Motor neuron (in vitro differentiated cells): ENCODE results near the gene ADARB1. TPM values are rescaled to one million over a fixed set of nuclear protein-coding genes. Genes with fewer than 3 reads are reported as not detected.
"Not testable (repeated sequence)": the region's sequence is repeated elsewhere in the genome, so short reads cannot be mapped to it uniquely, and the experiment has no call there.

Source experiments
- ATAC-seq, 8 experiments: fragments of 200-7000 bp; cut with Tn5 transposase; replicated peaks in 6 of 8; 2 replicates each; pipeline ENCODE4 v1.8.0; 2021; ENCODE audit warnings: mild to moderate bottlenecking in 8 of 8, moderate library complexity in 8 of 8
- H3K27ac ChIP-seq, 2 donors: fragments of 250-450 bp; sonication (Bioruptor Pico); 2 replicates each; pipeline ENCODE4 v1.9.0; 2021; ENCODE audit warnings: antibody characterized with exemption in 2 of 2, mild to moderate bottlenecking in 2 of 2, moderate library complexity in 1 of 2
- H3K4me1 ChIP-seq, 2 donors: fragments of 250-450 bp; sonication (Bioruptor Pico); replicated peaks in 1 of 2; 2 replicates each; pipeline ENCODE4 v1.6.1; 2021; ENCODE audit warnings: antibody characterized with exemption in 2 of 2, mild to moderate bottlenecking in 2 of 2, moderate library complexity in 1 of 2
- H3K4me3 ChIP-seq, 5 donors: fragments of 250-450 bp; sonication (Bioruptor Pico); 2 replicates each; pipeline ENCODE4 v1.9.0; 2021; ENCODE audit warnings: antibody characterized with exemption in 5 of 5, mild to moderate bottlenecking in 5 of 5, moderate library complexity in 4 of 5
- WGBS, 10 experiments: fragments of 450-650 bp; shearing (Covaris generic); methylation state at CpG; one replicate each; pipeline ENCODE4 v1.0.0; 2022; 5-methylcytosine and 5-hydroxymethylcytosine counted together
- in situ Hi-C, 9 experiments: fragments of 400-800 bp; cut with MboI; loops; one replicate each; pipeline ENCODE4 v1.15.0; 2021; ENCODE audit warnings: low sequenced_read_pairs in 9 of 9, low pct_unique_long_range_greater_than_20kb in 2 of 9; ENCODE audit not compliant: unreplicated experiment in 9 of 9
- total RNA-seq, 8 experiments: library from RNA; unstranded; fragments of 300-600 nt; gene quantifications; 2 replicates each; pipeline versions ENCODE4 v1.2.3 to v1.2.4, GENCODE V29; 2022

ADARB1 gene
- total RNA-seq, 8 experiments from 2014 or later: 3.7 to 18.4 (median 8.2) TPM

- in situ Hi-C loops: loop anchor here in 8 of 9 experiments (5.0 to 25.0 kb wide), 6 partner anchors 163 to 312 kb away; partner anchors contain the start of gene SLX9 (in 3 of the 8)
- H3K4me1 ChIP-seq: peaks cover 20 to 21% of the 10 kb centered on the region in 2 donors
- WGBS, 10 experiments: 76 to 100% (median 100%) methylated on average over 1 to 3 of the region's 4 CpGs; no CpG with 5 or more reads in 6 of the 10 experiments
- no peak for ATAC-seq
- H3K4me3 ChIP-seq: no peak overlapping the region
- H3K27ac ChIP-seq: peak overlapping the region in 1 of 2 donors; percentile 78
Observed at GRCh38 chr21:45125357-45125756, 51.0 kb downstream of the ADARB1 start.

DNA sequence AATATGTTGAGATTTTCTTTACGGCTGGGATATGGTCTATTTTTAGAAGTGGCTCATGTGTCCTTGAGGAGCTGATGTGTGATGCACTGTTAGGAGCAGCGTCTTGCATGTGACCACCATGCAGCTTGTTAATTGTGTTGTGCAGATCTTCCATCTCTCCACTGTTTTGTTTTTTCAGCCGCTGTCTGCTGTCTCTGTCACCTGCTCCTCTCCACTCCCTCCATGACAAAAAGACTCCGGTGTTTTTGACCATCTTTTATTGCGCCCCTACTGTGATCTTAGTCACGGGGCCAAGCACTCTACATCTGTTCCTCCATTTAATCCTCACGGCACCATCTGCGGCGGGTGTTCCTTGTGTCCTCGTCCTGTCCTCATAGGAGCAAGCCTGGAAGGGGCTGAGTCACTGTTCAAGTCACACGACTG, 51.8 kb downstream of the ADARB1 start:
- Histone ChIP-seq H3K27ac (peak overlapping the region; percentile 65 to 78), H3K4me1 (peaks cover 20 to 24% of the 10 kb centered on the region in 2 donors), H3K4me3 (no peak overlapping the region)
- WGBS, 10 experiments: 54 to 100% (median 72%) methylated on average over 1 to 7 of the region's 11 CpGs
- peak in 5 of 8 experiments; percentile 78 to 90 (median 89) for ATAC-seq
- in situ Hi-C loops: loop anchor here in 8 of 9 experiments (5.0 to 25.0 kb wide), 6 partner anchors 164 to 311 kb away; partner anchors contain the start of gene SLX9 (in 3 of the 8)

- H3K27ac ChIP-seq: peak overlapping the region; percentile 65 to 78
- ATAC-seq: no peak
- 60 to 84% (median 76%) methylated on average over 1 to 3 of the region's 7 CpGs; no CpG with 5 or more reads in 6 of the 10 experiments for WGBS, 10 experiments
- H3K4me3 ChIP-seq: no peak overlapping the region
- in situ Hi-C loops: loop anchor here in 8 of 9 experiments (5.0 to 25.0 kb wide), 6 partner anchors 165 to 310 kb away; partner anchors contain the start of gene SLX9 (in 3 of the 8)
- peaks cover 20 to 22% of the 10 kb centered on the region in 2 donors for H3K4me1 ChIP-seq
Observed at GRCh38 chr21:45126983-45127382, 52.6 kb downstream of the ADARB1 start.

DNA sequence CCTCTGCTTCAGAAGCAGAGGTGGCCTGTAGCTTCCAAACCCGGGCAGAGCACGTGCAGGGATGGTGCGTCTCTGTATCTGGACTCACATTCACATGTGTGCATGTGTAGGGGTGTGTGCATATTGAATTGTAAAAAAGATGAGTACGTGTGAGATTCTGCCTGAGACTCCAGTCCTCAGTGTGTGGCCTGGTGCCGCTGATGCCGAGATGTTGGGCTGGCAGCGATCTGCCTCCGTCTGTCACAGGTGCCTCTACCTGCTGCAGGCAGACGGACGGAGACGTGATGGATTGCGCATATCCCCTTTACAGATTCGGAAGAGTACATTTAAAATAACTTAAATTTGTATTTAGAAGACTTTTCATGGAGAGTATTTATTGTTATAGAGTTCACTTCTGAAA, 53.6 kb downstream of the ADARB1 start:
- H3K27ac ChIP-seq: no peak overlapping the region
- H3K4me1 ChIP-seq: peaks cover 18 to 20% of the 10 kb centered on the region in 2 donors
- in situ Hi-C loops: loop anchor here in 8 of 9 experiments (5.0 to 25.0 kb wide), 6 partner anchors 166 to 309 kb away; partner anchors contain the start of gene SLX9 (in 3 of the 8)
- no peak for ATAC-seq
- no peak overlapping the region for H3K4me3 ChIP-seq
- WGBS, 10 experiments: 33 to 100% (median 89%) methylated on average over 1 to 6 of the region's 13 CpGs; no CpG with 5 or more reads in 4 of the 10 experiments

GRCh38 chr21:45128613-45129188, 54.3 kb downstream of the ADARB1 start:
- H3K4me1 ChIP-seq: peaks cover 18 to 20% of the 10 kb centered on the region in 2 donors
- in situ Hi-C loops: loop anchor here in 8 of 9 experiments (5.0 to 25.0 kb wide), 6 partner anchors 166 to 309 kb away; partner anchors contain the start of gene SLX9 (in 3 of the 8)
- ATAC-seq: peak; percentile 11 to 91 (median 46)
- H3K4me3 ChIP-seq: no peak overlapping the region
- no peak overlapping the region for H3K27ac ChIP-seq
- 15 to 100% (median 60%) methylated on average over 1 to 8 of the region's 9 CpGs for WGBS, 10 experiments

GRCh38 chr21:45129189-45129923, 55.0 kb downstream of the ADARB1 start:
- WGBS, 10 experiments: 0 to 100% (median 80%) methylated on average over 1 to 10 of the region's 19 CpGs
- in situ Hi-C loops: loop anchor here in 8 of 9 experiments (5.0 to 25.0 kb wide), 6 partner anchors 167 to 308 kb away; partner anchors contain the start of gene SLX9 (in 3 of the 8)
- ATAC-seq: peak in 3 of 8 experiments; percentile 28 to 69 (median 59)
- H3K4me3 ChIP-seq: no peak overlapping the region
- no peak overlapping the region for H3K27ac ChIP-seq
- peaks cover 18 to 20% of the 10 kb centered on the region in 2 donors for H3K4me1 ChIP-seq

- in situ Hi-C loops: loop anchor here in 6 of 9 experiments (10.0 to 25.0 kb wide), 4 partner anchors 168 to 307 kb away; partner anchors contain the start of gene SLX9 (in 3 of the 6)
- ATAC-seq: peak; percentile 43 to 70 (median 56)
- no peak overlapping the region for H3K4me3 ChIP-seq
- no peak overlapping the region for H3K27ac ChIP-seq
- H3K4me1 ChIP-seq: peaks cover 14 to 18% of the 10 kb centered on the region in 2 donors
- 3 to 100% (median 72%) methylated on average over 1 to 10 of the region's 10 CpGs for WGBS, 10 experiments
Observed at GRCh38 chr21:45130324-45130774, 56.0 kb downstream of the ADARB1 start.

DNA sequence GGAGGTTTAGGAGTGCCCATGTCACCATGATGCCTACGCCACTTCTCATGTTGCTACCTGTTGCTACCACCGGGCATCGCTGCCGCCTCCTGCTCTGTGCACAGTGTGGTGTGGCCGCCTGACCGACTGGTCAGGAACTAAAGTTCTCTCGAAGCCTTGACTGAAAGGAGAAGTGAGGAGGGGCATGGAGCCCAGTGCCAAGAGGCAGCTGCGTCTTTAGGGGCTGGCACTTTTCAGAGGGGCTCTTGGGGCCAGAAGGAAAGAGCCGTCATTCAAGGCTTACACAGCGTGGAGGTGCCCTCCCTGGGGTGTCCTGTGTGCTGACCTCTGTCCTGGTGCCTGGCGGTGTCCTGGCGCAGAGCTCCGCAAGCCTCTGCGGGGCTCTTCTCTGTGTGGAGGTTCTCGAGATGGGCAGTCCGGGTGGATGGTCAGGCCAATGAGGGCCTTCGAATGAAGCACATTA, 57.2 kb downstream of the ADARB1 start:
- Histone ChIP-seq H3K27ac (no peak overlapping the region), H3K4me1 (peaks cover 4 to 8% of the 10 kb centered on the region in 2 donors), H3K4me3 (no peak overlapping the region)
- in situ Hi-C loops: loop anchor here in 6 of 9 experiments (10.0 to 25.0 kb wide), 4 partner anchors 169 to 306 kb away; partner anchors contain the start of gene SLX9 (in 3 of the 6)
- no peak for ATAC-seq
- WGBS, 10 experiments: 86 to 100% (median 96%) methylated on average over 1 to 16 of the region's 17 CpGs; no CpG with 5 or more reads in 4 of the 10 experiments

DNA sequence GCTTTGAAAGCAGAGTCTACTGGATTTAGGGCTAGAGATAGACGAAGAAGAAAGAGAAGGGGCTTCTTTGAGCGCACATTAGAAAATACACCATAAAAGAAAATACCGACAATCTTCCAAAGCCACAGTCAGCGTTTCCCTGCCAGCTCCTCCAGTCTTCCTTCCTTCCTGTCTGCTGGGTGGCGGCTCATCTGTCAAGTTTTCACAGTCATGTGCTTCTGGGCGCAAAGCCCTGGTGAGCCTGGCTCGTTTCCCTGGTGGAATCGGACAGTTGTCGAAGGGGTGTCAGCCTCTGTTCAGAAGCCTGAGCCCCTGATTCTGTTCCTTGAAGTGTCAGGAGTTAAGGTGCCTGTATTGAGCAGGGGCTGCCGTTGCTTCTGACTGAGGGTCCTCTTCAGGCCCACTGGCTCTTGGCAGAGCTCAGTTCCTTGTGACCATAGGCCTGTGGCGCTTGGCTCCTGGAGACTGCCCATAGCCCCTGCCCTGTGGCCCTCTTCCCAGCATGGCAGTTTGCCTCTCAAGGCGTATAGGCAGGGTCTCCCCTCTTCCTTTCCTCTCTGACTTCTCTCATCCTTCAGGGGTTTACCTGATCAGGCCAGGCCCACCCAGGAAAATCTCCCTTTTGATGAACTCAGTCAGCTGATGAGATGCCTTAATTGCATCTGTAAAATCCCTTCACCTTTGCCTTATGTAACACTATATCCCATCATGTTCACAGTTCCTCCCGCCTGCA, 58.6 kb downstream of the ADARB1 start:
- in situ Hi-C loops: loop anchor here in 6 of 9 experiments (10.0 to 25.0 kb wide), 4 partner anchors 171 to 304 kb away; partner anchors contain the start of gene SLX9 (in 3 of the 6)
- Histone ChIP-seq H3K4me3 (no peak overlapping the region), H3K4me1 (peaks cover 7 to 14% of the 10 kb centered on the region in 2 donors), H3K27ac (no peak overlapping the region)
- 35 to 90% (median 69%) methylated on average over 2 to 10 of the region's 13 CpGs; no CpG with 5 or more reads in 3 of the 10 experiments for WGBS, 10 experiments
- ATAC-seq: peak in 1 of 8 experiments; percentile 10

DNA sequence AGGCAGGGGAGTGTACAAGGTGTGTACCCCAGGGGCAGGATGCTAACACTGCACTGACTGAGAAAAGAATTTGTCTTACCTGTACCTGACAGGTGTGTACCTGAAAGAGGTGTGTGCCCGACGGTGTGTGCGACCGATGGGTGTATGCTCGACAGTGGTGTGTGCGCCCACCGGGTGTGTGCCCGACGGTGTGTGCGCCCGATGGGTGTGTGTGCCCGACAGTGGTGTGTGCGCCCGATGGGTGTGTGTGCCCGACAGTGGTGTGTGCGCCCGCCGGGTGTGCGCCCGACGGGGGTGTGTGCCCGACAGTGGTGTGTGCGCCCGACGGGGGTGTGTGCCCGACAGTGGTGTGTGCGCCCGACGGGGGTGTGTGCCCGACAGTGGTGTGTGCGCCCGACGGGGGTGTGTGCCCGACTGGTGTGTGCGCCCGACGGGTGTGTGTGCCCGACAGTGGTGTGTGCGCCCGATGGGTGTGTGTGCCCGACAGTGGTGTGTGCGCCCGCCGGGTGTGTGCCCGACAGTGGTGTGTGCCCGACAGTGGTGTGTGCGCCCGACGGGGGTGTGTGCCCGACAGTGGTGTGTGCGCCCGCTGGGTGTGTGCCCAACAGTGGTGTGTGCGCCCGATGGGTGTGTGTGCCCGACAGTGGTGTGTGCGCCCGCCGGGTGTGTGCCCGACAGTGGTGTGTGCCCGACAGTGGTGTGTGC, 59.3 kb downstream of the ADARB1 start:
- not testable (repeated sequence) for H3K4me3 ChIP-seq, H3K27ac ChIP-seq, ATAC-seq
- in situ Hi-C loops: loop anchor here in 6 of 9 experiments (10.0 to 25.0 kb wide), 4 partner anchors 171 to 304 kb away; partner anchors contain the start of gene SLX9 (in 3 of the 6)
- peaks cover 10 to 21% of the 10 kb centered on the region in 2 donors for H3K4me1 ChIP-seq
- WGBS, 10 experiments: no CpG with 5 or more reads among the region's 60 CpGs

DNA sequence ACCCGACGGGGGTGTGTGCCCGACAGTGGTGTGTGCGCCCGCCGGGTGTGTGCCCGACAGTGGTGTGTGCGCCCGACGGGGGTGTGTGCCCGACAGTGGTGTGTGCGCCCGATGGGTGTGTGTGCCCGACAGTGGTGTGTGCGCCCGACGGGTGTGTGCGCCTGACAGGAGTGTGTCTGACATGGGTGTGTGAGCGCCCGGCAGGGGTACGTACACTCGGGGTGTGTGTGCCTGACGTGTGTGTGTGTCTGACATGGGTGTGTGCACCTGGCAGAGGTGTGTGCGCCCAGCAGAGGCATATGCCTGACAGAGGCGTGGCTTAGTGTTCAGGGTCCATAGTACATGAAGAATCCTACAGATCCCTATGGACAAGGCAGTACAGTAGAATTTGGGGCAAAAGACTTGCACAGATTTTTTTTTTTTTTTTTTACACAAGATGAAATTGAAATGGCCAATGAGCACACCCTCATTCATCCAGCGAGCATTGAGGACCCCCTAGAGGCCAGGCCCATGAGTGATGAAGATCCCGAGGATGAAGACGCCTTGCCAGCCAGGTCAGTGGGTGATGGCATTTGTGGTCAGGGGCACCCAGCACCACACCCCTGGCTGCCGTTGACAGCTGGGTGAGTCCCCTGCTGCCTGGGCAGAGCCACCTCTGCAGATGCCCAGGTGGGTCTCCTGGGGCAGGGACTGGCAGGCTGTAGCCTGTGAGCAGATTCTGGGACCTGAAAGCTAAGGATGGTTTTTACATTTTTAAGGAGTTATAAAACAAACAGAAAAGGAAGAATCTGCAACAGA, 60.1 kb downstream of the ADARB1 start:
- no peak for ATAC-seq
- 83 to 100% (median 99%) methylated on average over 1 to 6 of the region's 29 CpGs; no CpG with 5 or more reads in 6 of the 10 experiments for WGBS, 10 experiments
- in situ Hi-C loops: loop anchor here in 6 of 9 experiments (10.0 to 25.0 kb wide), 4 partner anchors 172 to 303 kb away; partner anchors contain the start of gene SLX9 (in 3 of the 6)
- no peak overlapping the region for H3K27ac ChIP-seq
- peaks cover 10 to 21% of the 10 kb centered on the region in 2 donors for H3K4me1 ChIP-seq
- no peak overlapping the region for H3K4me3 ChIP-seq
